CD14-positive monocyte (primary cell): ENCODE measurements around the gene MAPK4. TPM values are rescaled to one million over a fixed set of nuclear protein-coding genes. Genes with fewer than 3 reads are reported as not detected.

ENCODE experiments used
- DNase-seq, 3 donors: peaks; one replicate each; pipeline ENCODE4 v3.0.0-alpha.2; 2011 to 2022
- H2AFZ ChIP-seq: 2 replicates; pipeline ENCODE4 v1.6.0; 2012; ENCODE audit warnings: mild to moderate bottlenecking, low read depth, low read length, inconsistent platforms; ENCODE audit not compliant: insufficient read depth, poor library complexity, severe bottlenecking
- H3K27ac ChIP-seq, 2 donors: 1 replicate in 1 of 2; 2 replicates in 1 of 2; pipeline ENCODE4 v1.5.1; 2012 to 2013; ENCODE audit warnings: low read length in 2 of 2, control low read depth in 1 of 2, inconsistent platforms in 1 of 2, low read depth in 1 of 2, mild to moderate bottlenecking in 1 of 2
- H3K27me3 ChIP-seq, 2 donors: one replicate each; pipeline versions ENCODE4 v1.6.0 to v1.6.1; 2011 to 2013; ENCODE audit warnings: low read length in 2 of 2; ENCODE audit not compliant: control insufficient read depth in 2 of 2, insufficient read depth in 2 of 2
- H3K36me3 ChIP-seq, 2 donors: replicated peaks in 1 of 2; 1 replicate in 1 of 2; 2 replicates in 1 of 2; pipeline versions ENCODE4 v1.5.1 to v1.6.1; 2012 to 2013; ENCODE audit warnings: low read length in 2 of 2, control low read depth in 1 of 2, inconsistent platforms in 1 of 2, mild to moderate bottlenecking in 1 of 2; ENCODE audit not compliant: insufficient read depth in 2 of 2, control insufficient read depth in 1 of 2
- H3K4me1 ChIP-seq, 2 donors: 1 replicate in 1 of 2; 2 replicates in 1 of 2; pipeline versions ENCODE4 v1.5.1 to v1.6.1; 2012 to 2013; ENCODE audit warnings: low read length in 2 of 2, control low read depth in 1 of 2, inconsistent platforms in 1 of 2, mild to moderate bottlenecking in 1 of 2, moderate library complexity in 1 of 2; ENCODE audit not compliant: insufficient read depth in 2 of 2, control insufficient read depth in 1 of 2
- H3K4me2 ChIP-seq: replicated peaks from 2 replicates; pipeline ENCODE3; 2012; ENCODE audit warnings: low read length, moderate library complexity, mild to moderate bottlenecking; ENCODE audit not compliant: poor library complexity, severe bottlenecking; ENCODE audit errors: extremely low read depth
- H3K4me3 ChIP-seq, 3 experiments: fragments of 200-600 bp in 1 of 3; sonication (generic) in 1 of 3; replicated peaks in 1 of 3; 1 replicate in 2 of 3; 2 replicates in 1 of 3; pipeline ENCODE4 v1.5.1; 2011 to 2013; ENCODE audit warnings: low read length in 3 of 3, mild to moderate bottlenecking in 3 of 3, control low read depth in 2 of 3, low read depth in 2 of 3, inconsistent platforms in 1 of 3, moderate library complexity in 1 of 3
- H3K79me2 ChIP-seq: 2 replicates; pipeline ENCODE4 v1.6.0; 2012; ENCODE audit warnings: mild to moderate bottlenecking, control low read depth, inconsistent platforms, low read length, moderate library complexity; ENCODE audit not compliant: insufficient read depth
- H3K9ac ChIP-seq: 2 replicates; pipeline ENCODE4 v1.6.0; 2017; ENCODE audit warnings: low read length, mild to moderate bottlenecking; ENCODE audit not compliant: insufficient read depth, poor library complexity, severe bottlenecking
- H3K9me3 ChIP-seq, 2 donors: replicated peaks in 1 of 2; 1 replicate in 1 of 2; 2 replicates in 1 of 2; pipeline versions ENCODE4 v1.5.1 to v1.6.1; 2012 to 2013; ENCODE audit warnings: low read length in 2 of 2, control low read depth in 1 of 2; ENCODE audit not compliant: control insufficient read depth in 1 of 2, insufficient read depth in 1 of 2
- H4K20me1 ChIP-seq: 2 replicates; pipeline ENCODE4 v1.6.0; 2012; ENCODE audit warnings: mild to moderate bottlenecking, low read length, control low read depth, moderate library complexity; ENCODE audit not compliant: insufficient read depth
- H3K27ac Mint-ChIP-seq, 7 donors: one replicate each; pipeline ENCODE4 v1.8.0; 2020; ENCODE audit warnings: mild to moderate bottlenecking in 7 of 7, mixed read lengths in 7 of 7, moderate library complexity in 6 of 7, inconsistent platforms in 2 of 7
- H3K27me3 Mint-ChIP-seq, 3 donors: one replicate each; pipeline ENCODE4 v1.8.0; 2021 to 2022; ENCODE audit warnings: low read depth in 3 of 3, mild to moderate bottlenecking in 3 of 3, mixed read lengths in 3 of 3, moderate library complexity in 3 of 3, inconsistent platforms in 1 of 3
- H3K36me3 Mint-ChIP-seq, 2 donors: one replicate each; pipeline ENCODE4 v1.8.0; 2020; ENCODE audit warnings: mixed read lengths in 2 of 2, inconsistent platforms in 1 of 2, mild to moderate bottlenecking in 1 of 2
- H3K4me1 Mint-ChIP-seq: one replicate; pipeline ENCODE4 v1.8.0; 2020; ENCODE audit warnings: mild to moderate bottlenecking, mixed read lengths
- H3K4me3 Mint-ChIP-seq, 2 donors: one replicate each; pipeline ENCODE4 v1.8.0; 2020; ENCODE audit warnings: mild to moderate bottlenecking in 2 of 2, mixed read lengths in 2 of 2, moderate library complexity in 1 of 2
- H3K9me3 Mint-ChIP-seq, 7 donors: one replicate each; pipeline ENCODE4 v1.8.0; 2020 to 2022; ENCODE audit warnings: mixed read lengths in 7 of 7, mild to moderate bottlenecking in 6 of 7, moderate library complexity in 6 of 7, inconsistent platforms in 2 of 7
- WGBS: methylation state at CpG from one replicate; pipeline ENCODE4 v1.1.5; 2013; ENCODE audit warnings: missing lambda C conversion rate; ENCODE audit not compliant: insufficient coverage; 5-methylcytosine and 5-hydroxymethylcytosine counted together
- intact Hi-C, 2 donors: fragments of 100-400 bp; cut with micrococcal nuclease; formaldehyde crosslinking; loops; one replicate each; pipeline versions ENCODE4 v1.15.0 to v1.15.1; 2023
- polyA plus RNA-seq, 3 donors: library from polyadenylated mRNA; depleted of rRNA in 1 of 3; unstranded in 2 of 3; stranded (reverse) in 1 of 3; fragments of 300-500 nt in 2 of 3; fragments of >200 nt in 1 of 3; fragmentation: Illumina TruSeq in 2 of 3; gene quantifications; 1 replicate in 2 of 3; 2 replicates in 1 of 3; pipeline ENCODE4 v1.2.3, GENCODE V29; 2012 to 2021
- TF ChIP-seq, protein P1 (sequence below): fragments of 200-600 bp; IDR thresholded peaks from one replicate; pipeline ENCODE4 v1.8.0; 2022; ENCODE audit warnings: antibody characterized with exemption, mild to moderate bottlenecking

Gene MAPK4
- polyA plus RNA-seq, 3 donors = not detected

DNA sequence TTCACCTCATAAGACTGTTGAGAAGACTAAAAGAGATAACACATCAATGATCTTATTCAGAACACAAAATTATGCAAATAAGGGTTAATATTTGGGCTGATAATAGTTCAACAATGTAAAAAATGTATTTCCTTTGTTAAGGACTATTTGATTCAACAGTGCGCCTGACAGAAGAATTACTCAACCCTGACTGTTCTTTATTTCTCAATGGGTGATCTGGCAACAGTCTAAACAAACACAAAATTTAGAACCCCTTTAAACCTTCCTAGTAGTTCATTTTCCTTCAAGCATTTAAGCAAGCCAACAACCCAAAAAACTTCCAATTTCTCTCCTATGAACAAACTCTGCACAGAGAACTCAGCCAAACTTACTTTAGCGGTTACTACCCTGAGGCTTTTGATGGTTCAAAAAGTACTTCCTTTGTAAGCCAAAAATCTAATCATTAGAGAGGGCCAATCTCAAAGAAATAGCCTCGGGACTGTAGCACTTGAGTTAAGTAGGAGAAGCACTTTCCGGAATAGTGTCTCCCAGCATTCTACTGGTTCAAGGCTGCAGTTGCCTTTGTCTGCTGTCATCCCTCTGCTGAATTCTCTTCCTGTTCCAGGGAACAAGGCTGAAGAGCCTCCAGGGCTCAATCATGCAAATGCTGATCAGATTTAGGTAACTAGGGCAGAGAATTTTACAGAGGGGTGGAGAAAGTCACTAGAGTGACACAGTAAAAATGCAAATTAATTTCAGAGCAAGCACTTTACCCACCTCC, 40.9 kb upstream of the MAPK4 start:
- no peak overlapping the region for H3K27ac ChIP-seq
- intact Hi-C loops = no loop called here
- peaks cover 0 to 8% (median 3%) of the 10 kb centered on the region in 7 donors for H3K9me3 Mint-ChIP-seq
- no peaks in the 10 kb centered on the region for H3K4me1 ChIP-seq
- no peaks in the 10 kb centered on the region for H3K9me3 ChIP-seq
- no peaks in the 10 kb centered on the region for H4K20me1 ChIP-seq
- H3K4me1 Mint-ChIP-seq = no peaks in the 10 kb centered on the region
- no peak overlapping the region for H3K4me3 ChIP-seq
- WGBS = 100% methylated on average over 2 of the region's 4 CpGs
- no peaks in the 10 kb centered on the region for H3K79me2 ChIP-seq
- no peak overlapping the region for H3K9ac ChIP-seq
- TF ChIP-seq, protein P1, sequence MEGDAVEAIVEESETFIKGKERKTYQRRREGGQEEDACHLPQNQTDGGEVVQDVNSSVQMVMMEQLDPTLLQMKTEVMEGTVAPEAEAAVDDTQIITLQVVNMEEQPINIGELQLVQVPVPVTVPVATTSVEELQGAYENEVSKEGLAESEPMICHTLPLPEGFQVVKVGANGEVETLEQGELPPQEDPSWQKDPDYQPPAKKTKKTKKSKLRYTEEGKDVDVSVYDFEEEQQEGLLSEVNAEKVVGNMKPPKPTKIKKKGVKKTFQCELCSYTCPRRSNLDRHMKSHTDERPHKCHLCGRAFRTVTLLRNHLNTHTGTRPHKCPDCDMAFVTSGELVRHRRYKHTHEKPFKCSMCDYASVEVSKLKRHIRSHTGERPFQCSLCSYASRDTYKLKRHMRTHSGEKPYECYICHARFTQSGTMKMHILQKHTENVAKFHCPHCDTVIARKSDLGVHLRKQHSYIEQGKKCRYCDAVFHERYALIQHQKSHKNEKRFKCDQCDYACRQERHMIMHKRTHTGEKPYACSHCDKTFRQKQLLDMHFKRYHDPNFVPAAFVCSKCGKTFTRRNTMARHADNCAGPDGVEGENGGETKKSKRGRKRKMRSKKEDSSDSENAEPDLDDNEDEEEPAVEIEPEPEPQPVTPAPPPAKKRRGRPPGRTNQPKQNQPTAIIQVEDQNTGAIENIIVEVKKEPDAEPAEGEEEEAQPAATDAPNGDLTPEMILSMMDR = no peak
- H3K27me3 Mint-ChIP-seq = peaks cover 0 to 5% (median 2%) of the 10 kb centered on the region in 3 donors
- H3K27me3 ChIP-seq = no peaks in the 10 kb centered on the region
- DNase-seq = no peak
- no peak overlapping the region for H3K4me2 ChIP-seq
- no peak overlapping the region for H2AFZ ChIP-seq
- H3K36me3 Mint-ChIP-seq = no peaks in the 10 kb centered on the region
- H3K36me3 ChIP-seq = no peaks in the 10 kb centered on the region
- no peak overlapping the region for H3K4me3 Mint-ChIP-seq
- H3K27ac Mint-ChIP-seq = no peak overlapping the region

DNA sequence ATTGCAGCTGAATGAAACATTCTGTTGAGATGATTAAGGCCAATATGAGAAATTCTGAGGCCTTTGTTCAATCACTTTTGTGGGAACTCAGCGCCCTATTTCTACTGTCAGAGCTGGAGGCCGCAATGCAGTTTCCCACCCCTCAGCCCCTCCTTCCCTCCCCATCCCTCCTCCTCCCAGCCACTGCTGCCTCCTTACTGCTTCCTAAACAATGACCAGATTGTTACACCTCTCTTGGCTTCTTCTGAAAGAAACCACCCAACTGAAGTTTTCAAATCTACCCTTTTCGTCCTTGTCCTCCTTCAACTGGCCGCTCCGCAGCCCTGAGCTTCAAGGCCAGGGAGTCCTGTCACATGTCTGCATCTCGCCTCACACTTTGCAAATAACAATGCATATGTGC, 36.7 kb upstream of the MAPK4 start:
- H3K79me2 ChIP-seq = no peaks in the 10 kb centered on the region
- H3K27me3 ChIP-seq = no peaks in the 10 kb centered on the region
- no peak overlapping the region for H3K4me2 ChIP-seq
- H3K9me3 ChIP-seq = no peaks in the 10 kb centered on the region
- no peaks in the 10 kb centered on the region for H3K4me1 ChIP-seq
- H3K27me3 Mint-ChIP-seq = peaks cover 2 to 5% (median 2%) of the 10 kb centered on the region in 3 donors
- no peak overlapping the region for H3K9ac ChIP-seq
- 94% methylated on average over 4 of the region's 6 CpGs for WGBS
- TF ChIP-seq, protein P1 = no peak
- DNase-seq = no peak
- no peak overlapping the region for H2AFZ ChIP-seq
- no peaks in the 10 kb centered on the region for H3K4me1 Mint-ChIP-seq
- H3K27ac ChIP-seq = no peak overlapping the region
- H3K4me3 ChIP-seq = no peak overlapping the region
- H3K9me3 Mint-ChIP-seq = peaks cover 0 to 6% (median 3%) of the 10 kb centered on the region in 7 donors
- H3K4me3 Mint-ChIP-seq = no peak overlapping the region
- no peaks in the 10 kb centered on the region for H3K36me3 ChIP-seq
- intact Hi-C loops = no loop called here
- no peak overlapping the region for H3K27ac Mint-ChIP-seq
- no peaks in the 10 kb centered on the region for H3K36me3 Mint-ChIP-seq
- H4K20me1 ChIP-seq = no peaks in the 10 kb centered on the region
